LNCaP clone FGC (cell line): ENCODE data around the gene PHETA1.
"Not testable (repeated sequence)": the region's sequence is repeated elsewhere in the genome, so short reads cannot be mapped to it uniquely, and the experiment has no call there.

ENCODE experiments used
- DNase-seq: peaks from one replicate; pipeline ENCODE4 v3.0.0-alpha.2; 2011; ENCODE audit warnings: low read depth
- H3K4me3 ChIP-seq: 2 replicates; pipeline ENCODE4 v1.5.1; 2011; ENCODE audit warnings: mild to moderate bottlenecking, low read depth, low read length, control low read depth
- CTCF ChIP-seq: IDR thresholded peaks from 2 replicates; pipeline ENCODE4 v1.5.1; 2012; ENCODE audit warnings: mild to moderate bottlenecking; ENCODE audit not compliant: control insufficient read depth, insufficient read depth; ENCODE audit errors: extremely low read depth

The PHETA1 gene

GRCh38 chr12:111404362-111405148 lies 35.7 kb upstream of the PHETA1 start:
- no peak for DNase-seq
- no peak overlapping the region for H3K4me3 ChIP-seq
- TF ChIP-seq CTCF: no peak

- H3K4me3 ChIP-seq, DNase-seq: not testable (repeated sequence)
These were observed 33.6 kb upstream of the PHETA1 start for GRCh38 chr12:111402490-111402824.

GRCh38 chr12:111401167-111401605 lies 32.3 kb upstream of the PHETA1 start:
- H3K4me3 ChIP-seq: no peak overlapping the region
- TF ChIP-seq CTCF: no peak
- DNase-seq: no peak

- not testable (repeated sequence) for H3K4me3 ChIP-seq, DNase-seq
These were observed 31.0 kb upstream of the PHETA1 start for GRCh38 chr12:111399741-111400404.

- no peak overlapping the region for H3K4me3 ChIP-seq
- no peak for TF ChIP-seq CTCF
- DNase-seq: no peak
These were observed 29.6 kb upstream of the PHETA1 start for GRCh38 chr12:111398530-111398929.

GRCh38 chr12:111396726-111397445 lies 28.0 kb upstream of the PHETA1 start:
- peak; percentile 99 for TF ChIP-seq CTCF
- H3K4me3 ChIP-seq: no peak overlapping the region
- peak; percentile 36 for DNase-seq

GRCh38 chr12:111396271-111396670 lies 27.4 kb upstream of the PHETA1 start:
- not testable (repeated sequence) for DNase-seq

GRCh38 chr12:111395336-111396187 lies 26.7 kb upstream of the PHETA1 start:
- TF ChIP-seq CTCF: no peak

More at GRCh38 chr12:111396271-111396670, 27.4 kb upstream of the PHETA1 start:
- H3K4me3 ChIP-seq: not testable (repeated sequence)

More at GRCh38 chr12:111395336-111396187, 26.7 kb upstream of the PHETA1 start:
- H3K4me3 ChIP-seq: no peak overlapping the region
- DNase-seq: no peak
